GM18867 (cell line): ENCODE measurements around the gene C9.
"Not testable (repeated sequence)": the region's sequence is repeated elsewhere in the genome, so short reads cannot be mapped to it uniquely, and the experiment has no call there.

Experiments used
- ATAC-seq: cut with Tn5 transposase; IDR thresholded peaks from one replicate; pipeline ENCODE4 v1.9.1; 2021; ENCODE audit warnings: mild to moderate bottlenecking, moderate library complexity; ENCODE audit not compliant: unreplicated experiment

Gene C9

GRCh38 chr5:39266442-39266841 lies 97.9 kb downstream of the C9 start:
- no peak for ATAC-seq

GRCh38 chr5:39264528-39264927 lies 99.8 kb downstream of the C9 start:
- ATAC-seq: peak; percentile 99

GRCh38 chr5:39262981-39263380 lies 101.3 kb downstream of the C9 start:
- no peak for ATAC-seq

GRCh38 chr5:39260095-39260494 lies 104.2 kb downstream of the C9 start:
- no peak for ATAC-seq

GRCh38 chr5:39257554-39257953 lies 106.7 kb downstream of the C9 start:
- ATAC-seq: no peak

GRCh38 chr5:39256477-39257235 lies 107.6 kb downstream of the C9 start:
- peak; percentile 75 for ATAC-seq

GRCh38 chr5:39255406-39255805 lies 108.9 kb downstream of the C9 start:
- no peak for ATAC-seq

GRCh38 chr5:39254671-39255070 lies 109.6 kb downstream of the C9 start:
- no peak for ATAC-seq

- no peak for ATAC-seq
These were observed 111.1 kb downstream of the C9 start for GRCh38 chr5:39253196-39253595.

- no peak for ATAC-seq
These were observed 114.6 kb downstream of the C9 start for GRCh38 chr5:39249564-39250274.

- ATAC-seq: no peak
These were observed 115.2 kb downstream of the C9 start for GRCh38 chr5:39249069-39249468.

- ATAC-seq: no peak
These were observed 123.5 kb downstream of the C9 start for GRCh38 chr5:39240750-39241149.

- no peak for ATAC-seq
These were observed 125.8 kb downstream of the C9 start for GRCh38 chr5:39238366-39239105.

- ATAC-seq: no peak
These were observed 127.6 kb downstream of the C9 start for GRCh38 chr5:39236718-39237117.

GRCh38 chr5:39235648-39236047 lies 128.6 kb downstream of the C9 start:
- no peak for ATAC-seq

- ATAC-seq: not testable (repeated sequence)
These were observed 129.8 kb downstream of the C9 start for GRCh38 chr5:39234494-39234893.
